B cell (primary cell): ENCODE results near the gene ALG1. TPM values are rescaled to one million over a fixed set of nuclear protein-coding genes. Genes with fewer than 3 reads are reported as not detected.
"Not testable (repeated sequence)": the region's sequence is repeated elsewhere in the genome, so short reads cannot be mapped to it uniquely, and the experiment has no call there.

Experiments
- ATAC-seq: fragments of 200-7000 bp; cut with Tn5 transposase; one replicate; pipeline ENCODE4 v1.10.0; 2021; ENCODE audit warnings: low read depth, mild to moderate bottlenecking, moderate number of reproducible peaks, moderate library complexity
- CTCF ChIA-PET: fragments of 350-600 bp; sonication (Branson Sonifier 250); formaldehyde crosslinking; loops from one replicate; lab custom pipeline; 2021; ENCODE audit warnings: antibody characterized with exemption, inconsistent platforms; lab: Charles Lee
- POLR2A ChIA-PET: fragments of 350-600 bp; sonication (Branson Sonifier 250); formaldehyde crosslinking; loops from one replicate; lab custom pipeline; 2021; ENCODE audit warnings: antibody characterized with exemption; lab: Charles Lee
- DNase-seq: peaks from one replicate; pipeline ENCODE4 v3.0.0; 2013
- H2AFZ ChIP-seq: 2 replicates; pipeline ENCODE4 v1.6.1; 2012; ENCODE audit warnings: mild to moderate bottlenecking, low read depth, low read length; ENCODE audit not compliant: insufficient read depth, poor library complexity, severe bottlenecking
- H3K27ac ChIP-seq, 2 donors: 1 replicate in 1 of 2; 2 replicates in 1 of 2; pipeline ENCODE4 v1.5.1; 2012 to 2013; ENCODE audit warnings: low read length in 2 of 2, mild to moderate bottlenecking in 2 of 2, moderate library complexity in 1 of 2
- H3K27me3 ChIP-seq, 4 experiments: fragments of 200-600 bp in 1 of 4; sonication (generic) in 1 of 4; replicated peaks in 1 of 4; 1 replicate in 2 of 4; 2 replicates in 2 of 4; pipeline versions ENCODE4 v1.6.1 to v1.7.0; 2013 to 2016; ENCODE audit warnings: low read length in 3 of 4, mild to moderate bottlenecking in 2 of 4, mixed read lengths in 1 of 4, moderate library complexity in 1 of 4; ENCODE audit not compliant: insufficient read depth in 4 of 4, control insufficient read depth in 3 of 4; ENCODE audit errors: control extremely low read depth in 1 of 4
- H3K36me3 ChIP-seq, 2 experiments: replicated peaks in 1 of 2; 1 replicate in 1 of 2; 2 replicates in 1 of 2; pipeline versions ENCODE4 v1.6.1 to v1.7.1; 2013; ENCODE audit warnings: low read length in 1 of 2; ENCODE audit not compliant: insufficient read depth in 2 of 2, control insufficient read depth in 1 of 2; ENCODE audit errors: control extremely low read depth in 1 of 2, extremely low read depth in 1 of 2
- H3K4me1 ChIP-seq, 2 donors: fragments of 200-600 bp in 1 of 2; sonication (generic) in 1 of 2; 1 replicate in 1 of 2; 2 replicates in 1 of 2; pipeline versions ENCODE4 v1.5.1 to v1.6.1; 2013 to 2017; ENCODE audit warnings: low read length in 2 of 2; ENCODE audit not compliant: control insufficient read depth in 2 of 2, insufficient read depth in 2 of 2
- H3K4me2 ChIP-seq: replicated peaks from 2 replicates; pipeline ENCODE3; 2012; ENCODE audit warnings: mild to moderate bottlenecking, low read depth, low read length; ENCODE audit not compliant: poor library complexity, severe bottlenecking
- H3K4me3 ChIP-seq, 5 experiments: fragments of 200-600 bp in 1 of 5; sonication (generic) in 1 of 5; 1 replicate in 3 of 5; 2 replicates in 2 of 5; pipeline versions ENCODE4 v1.5.1 to v1.7.0; 2011 to 2016; ENCODE audit warnings: low read length in 4 of 5, mild to moderate bottlenecking in 4 of 5, low read depth in 2 of 5, control low read depth in 1 of 5, moderate library complexity in 1 of 5; ENCODE audit not compliant: insufficient read depth in 1 of 5; ENCODE audit errors: control extremely low read depth in 1 of 5, extremely low read depth in 1 of 5
- H3K79me2 ChIP-seq: fragments of 200-600 bp; sonication (generic); one replicate; pipeline ENCODE4 v1.6.0; 2016; ENCODE audit warnings: low read length; ENCODE audit not compliant: control insufficient read depth, insufficient read depth
- H3K9ac ChIP-seq: fragments of 200-600 bp; sonication (generic); 2 replicates; pipeline ENCODE4 v1.6.1; 2017; ENCODE audit warnings: mild to moderate bottlenecking, low read length, moderate library complexity
- H3K9me3 ChIP-seq, 3 donors: one replicate each; pipeline versions ENCODE4 v1.6.1 to v1.7.1; 2013; ENCODE audit warnings: low read length in 2 of 3; ENCODE audit not compliant: control insufficient read depth in 2 of 3, insufficient read depth in 1 of 3; ENCODE audit errors: control extremely low read depth in 1 of 3
- H4K20me1 ChIP-seq: 2 replicates; pipeline ENCODE4 v1.6.0; 2012; ENCODE audit warnings: mild to moderate bottlenecking, low read length; ENCODE audit not compliant: insufficient read depth, control insufficient read depth, poor library complexity, severe bottlenecking
- H3K27ac Mint-ChIP-seq: one replicate; pipeline ENCODE4 v1.8.0; 2021; ENCODE audit warnings: mixed read lengths
- H3K27me3 Mint-ChIP-seq: one replicate; pipeline ENCODE4 v1.8.0; 2021; ENCODE audit warnings: mixed read lengths
- H3K4me1 Mint-ChIP-seq: one replicate; pipeline ENCODE4 v1.8.0; 2021; ENCODE audit warnings: mixed read lengths
- H3K4me3 Mint-ChIP-seq: one replicate; pipeline ENCODE4 v1.8.0; 2021; ENCODE audit warnings: mixed read lengths
- H3K9me3 Mint-ChIP-seq: one replicate; pipeline ENCODE4 v1.8.0; 2022; ENCODE audit warnings: mixed read lengths; ENCODE audit not compliant: insufficient read depth
- WGBS: methylation state at CpG from one replicate; pipeline ENCODE4 v1.1.5; 2013; ENCODE audit warnings: missing lambda C conversion rate; ENCODE audit not compliant: insufficient coverage; 5-methylcytosine and 5-hydroxymethylcytosine counted together
- intact Hi-C: fragments of 100-400 bp; cut with micrococcal nuclease; formaldehyde crosslinking; loops from one replicate; pipeline ENCODE4 v1.10.0; 2022
- polyA plus RNA-seq: library from polyadenylated mRNA; depleted of rRNA; stranded (reverse); fragments of >200 nt; gene quantifications from 2 replicates; pipeline ENCODE4 v1.2.3, GENCODE V29; 2012
- total RNA-seq, 2 donors: library from RNA; stranded (reverse); fragments of 120-200 nt in 1 of 2; gene quantifications; 1 replicate in 1 of 2; 2 replicates in 1 of 2; pipeline versions ENCODE4 v1.2.3 to v1.2.4, GENCODE V29; 2013 to 2022
- TF ChIP-seq, protein P1 (sequence below): fragments of 200-600 bp; IDR thresholded peaks from one replicate; pipeline ENCODE4 v1.8.0; 2022; ENCODE audit warnings: antibody characterized with exemption, mild to moderate bottlenecking

The ALG1 gene
- total and polyA plus RNA-seq, 2 donors (not counting 1 experiment from before 2014, with no cell fraction given): 12.2 to 24.2 TPM

DNA sequence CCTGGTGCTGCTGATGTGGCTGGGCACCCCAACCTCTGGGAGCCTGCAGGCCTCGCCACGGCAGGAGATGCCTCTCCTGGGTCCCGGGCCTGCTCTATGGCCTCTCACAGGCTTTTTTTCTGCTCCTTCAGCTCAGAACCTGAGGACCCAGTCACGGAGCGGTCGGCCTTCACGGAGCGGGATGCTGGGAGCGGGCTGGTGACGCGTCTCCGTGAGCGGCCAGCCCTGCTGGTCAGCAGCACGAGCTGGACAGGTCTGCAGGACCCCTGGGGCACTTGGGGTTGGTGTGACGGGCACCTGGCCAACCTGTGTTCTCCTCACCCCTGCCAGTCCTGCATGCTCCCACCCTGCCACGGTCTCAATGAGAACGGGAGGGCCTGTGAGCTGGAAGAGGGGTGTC, 7.0 kb downstream of the ALG1 start:
- TF ChIP-seq, protein P1, sequence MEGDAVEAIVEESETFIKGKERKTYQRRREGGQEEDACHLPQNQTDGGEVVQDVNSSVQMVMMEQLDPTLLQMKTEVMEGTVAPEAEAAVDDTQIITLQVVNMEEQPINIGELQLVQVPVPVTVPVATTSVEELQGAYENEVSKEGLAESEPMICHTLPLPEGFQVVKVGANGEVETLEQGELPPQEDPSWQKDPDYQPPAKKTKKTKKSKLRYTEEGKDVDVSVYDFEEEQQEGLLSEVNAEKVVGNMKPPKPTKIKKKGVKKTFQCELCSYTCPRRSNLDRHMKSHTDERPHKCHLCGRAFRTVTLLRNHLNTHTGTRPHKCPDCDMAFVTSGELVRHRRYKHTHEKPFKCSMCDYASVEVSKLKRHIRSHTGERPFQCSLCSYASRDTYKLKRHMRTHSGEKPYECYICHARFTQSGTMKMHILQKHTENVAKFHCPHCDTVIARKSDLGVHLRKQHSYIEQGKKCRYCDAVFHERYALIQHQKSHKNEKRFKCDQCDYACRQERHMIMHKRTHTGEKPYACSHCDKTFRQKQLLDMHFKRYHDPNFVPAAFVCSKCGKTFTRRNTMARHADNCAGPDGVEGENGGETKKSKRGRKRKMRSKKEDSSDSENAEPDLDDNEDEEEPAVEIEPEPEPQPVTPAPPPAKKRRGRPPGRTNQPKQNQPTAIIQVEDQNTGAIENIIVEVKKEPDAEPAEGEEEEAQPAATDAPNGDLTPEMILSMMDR: no peak
- POLR2A ChIA-PET: no interaction called here
- CTCF ChIA-PET: no interaction called here
- H3K4me3 ChIP-seq: no peak overlapping the region
- no peaks in the 10 kb centered on the region for H3K27me3 ChIP-seq
- H3K36me3 ChIP-seq: peaks cover 0 to 42% of the 10 kb centered on the region in 2 experiments
- H3K27me3 Mint-ChIP-seq: no peaks in the 10 kb centered on the region
- H3K4me2 ChIP-seq: no peak overlapping the region
- no peaks in the 10 kb centered on the region for H3K4me1 ChIP-seq
- intact Hi-C loops: no loop called here
- peaks cover 6% of the 10 kb centered on the region for H3K79me2 ChIP-seq
- 97% methylated on average over 9 of the region's 17 CpGs for WGBS
- peaks cover 5% of the 10 kb centered on the region for H4K20me1 ChIP-seq
- ATAC-seq (no peak), DNase-seq (no peak)
- H3K4me1 Mint-ChIP-seq: peaks cover 2% of the 10 kb centered on the region
- no peak overlapping the region for H3K27ac ChIP-seq
- no peak overlapping the region for H3K27ac Mint-ChIP-seq
- no peak overlapping the region for H3K4me3 Mint-ChIP-seq
- no peaks in the 10 kb centered on the region for H3K9me3 ChIP-seq
- H3K9me3 Mint-ChIP-seq: no peaks in the 10 kb centered on the region
- H3K9ac ChIP-seq: no peak overlapping the region
- no peak overlapping the region for H2AFZ ChIP-seq

- H2AFZ ChIP-seq, H3K4me3 Mint-ChIP-seq, ATAC-seq, H3K27me3 Mint-ChIP-seq, H3K9me3 ChIP-seq, H3K9ac ChIP-seq, DNase-seq, H3K4me2 ChIP-seq, H3K4me3 ChIP-seq, POLR2A ChIA-PET, H3K27me3 ChIP-seq, CTCF ChIA-PET, H3K27ac Mint-ChIP-seq, H3K4me1 ChIP-seq, H3K27ac ChIP-seq, intact Hi-C loops, H3K9me3 Mint-ChIP-seq, H3K79me2 ChIP-seq, H4K20me1 ChIP-seq, H3K4me1 Mint-ChIP-seq: not testable (repeated sequence)
- WGBS: 98% methylated on average over 8 of the region's 12 CpGs
- H3K36me3 ChIP-seq: peaks cover 0 to 35% of the 10 kb centered on the region in 2 experiments
These were observed 8.8 kb downstream of the ALG1 start for GRCh38 chr16:5080461-5080860.

DNA sequence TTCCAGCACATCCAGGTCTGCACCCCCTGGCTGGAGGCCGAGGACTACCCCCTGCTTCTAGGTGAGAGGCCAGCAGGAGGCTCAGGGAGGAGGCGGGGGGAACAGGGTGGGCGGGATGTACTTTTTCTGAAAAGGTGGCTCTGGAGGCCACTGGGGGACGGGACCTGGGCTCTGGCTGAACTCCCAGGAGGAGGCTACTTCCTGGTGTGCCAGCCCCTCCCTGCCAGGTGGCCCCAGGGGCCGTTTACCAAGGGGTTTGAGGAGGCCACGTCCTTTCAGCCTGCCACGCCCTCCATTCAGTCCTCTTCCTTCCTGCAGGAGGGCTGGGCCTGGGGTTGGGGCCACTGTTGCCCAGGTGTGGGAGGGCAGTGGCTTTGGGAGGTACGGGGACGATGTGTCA, 9.4 kb downstream of the ALG1 start:
- DNase-seq, H3K4me1 Mint-ChIP-seq, ATAC-seq, H3K27me3 Mint-ChIP-seq, H3K9ac ChIP-seq, H3K4me3 ChIP-seq, H3K4me1 ChIP-seq, H3K27me3 ChIP-seq, H3K27ac ChIP-seq, H3K79me2 ChIP-seq, H3K27ac Mint-ChIP-seq, H4K20me1 ChIP-seq, H2AFZ ChIP-seq, intact Hi-C loops, H3K4me3 Mint-ChIP-seq, POLR2A ChIA-PET, H3K9me3 ChIP-seq, H3K4me2 ChIP-seq, H3K9me3 Mint-ChIP-seq: not testable (repeated sequence)
- WGBS: 78% methylated on average over 3 of the region's 9 CpGs
- CTCF ChIA-PET: interaction anchor here (2.1 kb wide), 1 partner anchor 10 kb away, joined by 9 read pairs; no protein-coding TSS in a partner anchor
- H3K36me3 ChIP-seq: peaks cover 0 to 30% of the 10 kb centered on the region in 2 experiments
